Epithelial cell of esophagus (primary cell): ENCODE results near the gene LGALS9C.
"Not testable (repeated sequence)": the region's sequence is repeated elsewhere in the genome, so short reads cannot be mapped to it uniquely, and the experiment has no call there.

Source experiments
- DNase-seq: peaks from one replicate; pipeline ENCODE4 v3.0.0; 2010; ENCODE audit warnings: low read depth
- H3K4me3 ChIP-seq: 2 replicates; pipeline ENCODE4 v1.5.1; 2011; ENCODE audit warnings: mild to moderate bottlenecking, low read length, control low read depth
- TF ChIP-seq, protein P1 (sequence below): IDR thresholded peaks from 2 replicates; pipeline ENCODE4 v1.5.1; 2011; ENCODE audit warnings: low read depth, mild to moderate bottlenecking, low read length, control low read depth, inconsistent platforms; ENCODE audit not compliant: insufficient read depth; ENCODE audit errors: missing control alignments

Gene LGALS9C

DNA sequence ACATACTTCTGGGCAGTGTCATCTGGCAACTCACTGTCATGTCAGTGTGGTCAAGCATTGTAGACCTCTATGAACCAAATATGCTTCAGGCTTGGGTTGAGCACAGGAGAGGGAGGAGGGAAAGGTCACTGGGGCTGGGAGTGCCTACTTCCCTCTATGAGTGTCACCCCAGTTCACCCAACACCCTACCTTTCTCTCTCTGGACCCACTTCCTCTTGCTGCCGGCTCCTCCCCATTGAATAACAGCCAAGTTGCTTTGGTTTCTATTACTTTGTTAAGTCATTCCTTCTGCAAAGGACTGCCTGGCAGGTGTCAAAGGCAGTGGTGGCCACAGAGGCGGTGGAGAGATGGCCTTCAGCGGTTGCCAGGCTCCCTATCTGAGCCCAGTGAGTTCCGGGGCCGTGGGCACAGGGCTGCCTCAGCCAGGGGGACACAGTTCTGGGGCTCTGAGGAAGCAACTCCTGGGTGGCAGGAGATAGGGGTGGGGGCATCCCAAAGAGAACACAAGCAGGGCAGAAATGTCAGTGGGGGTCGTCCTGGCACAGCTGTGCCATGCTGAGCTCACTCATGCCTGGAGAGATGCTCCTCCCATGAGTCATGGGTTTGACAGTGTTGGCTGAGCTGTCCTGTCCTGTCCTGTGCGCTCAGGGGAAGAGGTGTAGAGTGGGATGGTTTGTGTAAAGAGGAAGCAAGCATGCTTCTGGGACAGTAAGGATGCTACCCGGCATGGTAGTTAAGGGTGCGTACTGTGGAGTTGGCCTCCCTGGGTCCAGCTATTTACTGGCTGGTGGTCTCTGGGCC is at the start of gene LGALS9C:
Gene LGALS9C, plus strand, starts transcription at position 282 of the 801 bp plus-strand sequence. Its CDS starts 66 bp downstream, at position 348.
- peak; percentile 68 for DNase-seq
- H3K4me3 ChIP-seq, result not testable (repeated sequence)

DNA sequence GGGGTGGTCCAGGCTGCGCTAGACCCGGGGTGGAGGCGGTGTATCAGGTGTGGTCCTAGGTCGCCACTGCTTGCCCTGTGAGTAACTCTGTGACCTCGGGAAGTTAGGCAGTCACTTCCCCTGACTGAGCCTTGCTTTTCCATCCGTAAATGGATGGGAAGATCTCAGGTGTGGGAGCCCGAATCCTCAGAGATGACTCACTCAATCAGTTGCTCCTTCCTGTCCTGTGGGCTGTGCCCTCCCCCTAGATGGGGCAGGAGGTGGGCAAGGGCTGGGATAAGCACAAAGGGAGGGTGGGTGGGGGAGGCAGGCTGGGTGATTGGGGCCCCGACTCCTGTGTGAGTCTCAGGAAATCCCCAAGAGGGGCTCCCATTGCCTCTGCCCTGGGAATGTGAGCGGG is 44.4 kb upstream of the LGALS9C start:
- not testable (repeated sequence) for DNase-seq

DNA sequence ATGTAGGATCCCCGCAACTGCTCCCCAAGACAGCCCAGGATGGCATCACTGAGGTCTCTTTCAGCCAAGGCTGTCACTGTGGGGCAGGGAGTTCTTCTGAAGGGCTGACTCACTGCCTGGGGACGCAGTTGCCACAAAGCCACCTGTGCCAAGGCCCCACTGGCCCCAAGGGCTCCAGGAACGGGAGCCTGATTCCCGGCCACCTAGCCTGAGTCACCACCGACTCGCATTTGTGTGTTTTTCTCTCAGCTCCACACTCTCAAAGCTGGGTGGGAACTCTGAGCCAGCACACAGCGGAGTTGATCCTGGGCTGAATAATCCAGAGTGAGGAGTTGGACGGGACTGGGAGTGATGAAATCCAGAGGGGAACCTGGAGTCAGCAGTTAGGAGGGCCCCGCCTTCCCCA is 37.1 kb upstream of the LGALS9C start:
- not testable (repeated sequence) for H3K4me3 ChIP-seq, DNase-seq

More for the DNA sequence above, 44.4 kb upstream of the LGALS9C start:
- H3K4me3 ChIP-seq, result not testable (repeated sequence)

DNA sequence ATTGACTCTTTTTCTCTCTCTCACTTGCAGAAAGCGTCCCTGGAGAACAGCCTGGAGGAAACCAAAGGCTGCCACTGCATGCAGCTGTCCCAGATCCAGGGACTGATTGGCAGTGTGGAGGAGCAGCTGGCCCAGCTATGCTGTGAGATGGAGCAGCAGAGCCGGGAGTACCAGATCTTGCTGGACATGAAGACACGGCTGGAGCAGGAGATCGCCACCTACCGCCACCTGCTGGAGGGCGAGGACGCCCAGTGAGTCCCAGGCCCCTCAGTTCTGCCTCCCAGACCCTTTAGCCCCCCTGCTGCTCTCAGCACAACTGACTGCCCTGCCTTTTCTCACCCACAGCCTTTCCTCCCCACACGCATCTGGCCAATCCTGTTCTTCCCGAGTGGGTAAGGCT is 34.5 kb upstream of the LGALS9C start:
- H3K4me3 ChIP-seq, DNase-seq: not testable (repeated sequence)
- TF ChIP-seq, protein P1, sequence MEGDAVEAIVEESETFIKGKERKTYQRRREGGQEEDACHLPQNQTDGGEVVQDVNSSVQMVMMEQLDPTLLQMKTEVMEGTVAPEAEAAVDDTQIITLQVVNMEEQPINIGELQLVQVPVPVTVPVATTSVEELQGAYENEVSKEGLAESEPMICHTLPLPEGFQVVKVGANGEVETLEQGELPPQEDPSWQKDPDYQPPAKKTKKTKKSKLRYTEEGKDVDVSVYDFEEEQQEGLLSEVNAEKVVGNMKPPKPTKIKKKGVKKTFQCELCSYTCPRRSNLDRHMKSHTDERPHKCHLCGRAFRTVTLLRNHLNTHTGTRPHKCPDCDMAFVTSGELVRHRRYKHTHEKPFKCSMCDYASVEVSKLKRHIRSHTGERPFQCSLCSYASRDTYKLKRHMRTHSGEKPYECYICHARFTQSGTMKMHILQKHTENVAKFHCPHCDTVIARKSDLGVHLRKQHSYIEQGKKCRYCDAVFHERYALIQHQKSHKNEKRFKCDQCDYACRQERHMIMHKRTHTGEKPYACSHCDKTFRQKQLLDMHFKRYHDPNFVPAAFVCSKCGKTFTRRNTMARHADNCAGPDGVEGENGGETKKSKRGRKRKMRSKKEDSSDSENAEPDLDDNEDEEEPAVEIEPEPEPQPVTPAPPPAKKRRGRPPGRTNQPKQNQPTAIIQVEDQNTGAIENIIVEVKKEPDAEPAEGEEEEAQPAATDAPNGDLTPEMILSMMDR, result peak; percentile 21

DNA sequence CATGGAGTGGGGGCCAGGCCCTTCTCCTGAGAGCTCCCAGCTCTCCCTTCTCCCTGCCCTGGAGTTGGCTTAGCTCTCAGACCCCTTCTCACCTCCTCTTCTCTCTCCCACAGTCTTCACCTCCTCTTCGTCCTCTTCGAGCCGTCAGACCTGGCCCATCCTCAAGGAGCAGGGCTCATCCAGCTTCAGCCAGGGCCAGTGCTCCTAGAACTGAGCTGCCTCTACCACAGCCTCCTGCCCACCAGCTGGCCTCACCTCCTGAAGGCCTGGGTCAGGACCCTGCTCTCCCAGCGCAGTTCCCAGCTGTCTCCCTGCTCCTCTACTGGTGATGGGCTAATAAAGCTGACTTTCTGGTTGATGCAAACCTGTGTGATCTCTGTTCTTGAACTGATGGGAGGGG is 34.1 kb upstream of the LGALS9C start:
- DNase-seq, H3K4me3 ChIP-seq: not testable (repeated sequence)

DNA sequence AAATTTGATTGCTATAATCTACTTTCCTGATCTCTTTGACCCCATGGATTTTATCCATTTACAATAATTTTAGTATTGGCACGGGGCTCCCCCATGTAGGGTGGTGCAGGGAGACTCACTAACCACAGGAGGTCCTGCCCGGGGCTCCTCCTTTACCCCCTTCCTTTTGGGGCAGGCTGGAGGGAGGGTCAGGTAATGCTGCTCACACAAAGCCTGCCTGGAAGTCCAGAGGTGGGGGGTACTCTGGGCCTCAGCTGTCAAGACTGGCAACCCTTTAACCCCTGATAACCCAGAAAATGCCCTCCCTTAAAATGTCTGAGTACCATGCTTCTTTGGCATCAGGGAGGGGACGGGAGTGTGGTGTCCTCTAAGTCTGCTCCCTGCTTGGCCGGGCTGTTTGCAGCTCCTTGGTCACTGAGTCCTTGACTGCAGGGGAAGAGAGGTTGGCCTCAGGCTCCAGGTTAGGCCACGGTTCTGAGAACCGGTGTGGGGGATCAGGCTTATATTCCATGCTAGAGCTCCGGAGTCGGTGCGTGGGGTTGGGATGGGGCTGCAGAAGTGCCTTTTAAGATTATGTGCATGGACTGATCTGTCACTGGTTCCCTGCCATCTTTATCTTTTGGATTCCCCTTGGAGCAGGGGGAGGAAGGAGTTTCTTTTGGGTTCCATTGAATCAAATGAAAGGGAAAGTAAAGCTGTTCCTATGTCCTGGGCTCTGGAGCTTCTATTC is 28.9 kb upstream of the LGALS9C start:
- not testable (repeated sequence) for DNase-seq

DNA sequence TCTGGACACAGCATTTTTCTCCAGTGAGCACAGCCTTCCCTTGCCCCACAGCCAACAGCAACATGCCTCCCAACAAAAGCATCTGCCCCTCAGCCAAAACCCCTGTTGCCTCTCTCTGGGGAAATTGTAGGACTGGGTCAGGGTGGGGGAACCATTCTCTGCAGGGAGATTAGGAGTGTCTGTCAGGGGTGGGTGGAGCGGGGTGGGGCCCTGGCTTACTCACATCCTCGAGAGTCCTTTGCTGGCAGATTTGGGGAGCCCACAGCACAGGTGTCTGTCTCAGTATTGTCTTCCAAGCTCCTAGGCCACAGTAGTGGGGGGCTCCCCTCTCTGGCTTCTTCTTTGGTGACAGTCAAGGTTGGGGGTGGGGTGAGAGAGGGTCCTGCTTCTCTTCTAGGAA is 28.3 kb upstream of the LGALS9C start:
- DNase-seq, H3K4me3 ChIP-seq: not testable (repeated sequence)

More for the DNA sequence above, 28.9 kb upstream of the LGALS9C start:
- not testable (repeated sequence) for H3K4me3 ChIP-seq

DNA sequence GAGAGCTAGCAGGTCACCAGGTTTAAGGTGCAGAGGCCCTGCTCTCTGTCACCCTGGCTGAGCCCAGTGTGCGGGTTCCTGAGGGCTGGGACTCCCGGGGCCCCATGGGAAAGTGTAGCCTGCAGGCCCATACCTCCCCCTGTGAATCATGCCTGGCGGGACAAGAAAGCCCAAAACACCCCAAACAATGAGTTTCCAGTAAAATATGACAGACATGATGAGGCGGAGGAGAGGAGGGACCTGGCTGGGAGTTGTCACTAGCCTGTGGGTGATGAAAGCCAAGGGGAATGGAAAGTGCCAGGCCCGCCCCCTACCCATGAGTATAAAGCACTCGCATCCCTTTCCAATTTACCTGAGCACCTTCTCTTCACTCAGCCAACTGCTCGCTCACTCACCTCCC is 26.8 kb upstream of the LGALS9C start:
- not testable (repeated sequence) for H3K4me3 ChIP-seq
- DNase-seq, result peak; percentile 54

DNA sequence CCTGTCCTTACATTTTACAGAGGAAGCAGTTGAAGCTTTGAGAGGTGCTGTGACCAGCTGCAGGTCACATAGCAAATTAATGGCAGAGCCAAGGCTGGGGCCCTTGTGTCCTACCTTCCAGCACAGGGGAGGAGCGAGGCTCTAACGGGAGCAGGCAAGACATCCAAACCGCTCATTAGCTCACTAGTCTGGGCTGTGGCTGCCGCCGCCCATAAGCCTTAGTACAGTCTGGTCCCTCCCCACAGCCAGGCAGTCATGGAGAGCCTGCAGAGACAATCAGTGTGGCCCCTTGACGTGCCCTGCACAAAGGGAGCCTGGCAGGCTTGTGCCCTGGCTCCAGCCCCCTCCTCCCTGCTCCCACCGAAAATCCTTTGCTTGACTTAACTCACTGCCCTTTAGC is 25.6 kb upstream of the LGALS9C start:
- DNase-seq, H3K4me3 ChIP-seq: not testable (repeated sequence)

DNA sequence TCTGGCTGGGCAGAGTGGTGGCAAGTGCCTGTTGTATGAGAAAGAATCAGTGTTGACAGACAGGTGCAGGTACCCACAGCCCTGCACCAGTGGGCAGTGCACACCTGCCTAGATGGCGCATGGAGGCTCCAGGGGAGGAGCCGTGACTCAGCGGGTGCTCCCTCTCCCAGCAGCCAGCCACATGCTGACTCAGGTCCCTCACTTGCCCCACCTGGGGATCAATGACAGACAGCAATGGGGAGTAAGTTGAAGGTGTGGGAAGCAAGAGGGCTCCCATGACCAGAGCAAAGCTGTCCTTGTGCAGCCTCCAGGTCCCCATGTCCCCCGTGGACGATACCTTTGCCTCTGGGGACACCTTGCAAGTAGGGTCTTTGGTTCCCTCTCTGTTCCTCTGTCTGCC is 24.6 kb upstream of the LGALS9C start:
- TF ChIP-seq, protein P1, result peak; percentile 15
- DNase-seq, result peak; percentile 77
- H3K4me3 ChIP-seq, result not testable (repeated sequence)

DNA sequence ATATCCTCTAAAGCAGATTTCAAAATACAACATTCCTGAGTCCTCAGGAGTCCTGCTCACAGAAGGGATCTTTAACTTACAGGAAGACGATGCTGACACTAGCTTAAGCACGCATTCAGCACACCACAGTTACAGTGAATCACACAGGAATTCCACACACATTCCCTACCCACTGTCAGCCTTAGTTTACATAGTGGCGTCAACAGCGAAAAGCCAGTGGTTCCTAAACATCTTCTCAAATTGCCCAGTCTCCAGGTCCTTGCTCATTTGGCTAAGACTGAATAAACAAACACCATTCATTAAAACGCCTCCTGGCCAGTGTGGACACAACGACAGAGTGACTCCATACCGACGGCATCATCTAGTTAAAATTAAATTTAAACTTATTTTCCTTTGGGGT is 17.6 kb upstream of the LGALS9C start:
- peak; percentile 39 for DNase-seq
- H3K4me3 ChIP-seq, result not testable (repeated sequence)

DNA sequence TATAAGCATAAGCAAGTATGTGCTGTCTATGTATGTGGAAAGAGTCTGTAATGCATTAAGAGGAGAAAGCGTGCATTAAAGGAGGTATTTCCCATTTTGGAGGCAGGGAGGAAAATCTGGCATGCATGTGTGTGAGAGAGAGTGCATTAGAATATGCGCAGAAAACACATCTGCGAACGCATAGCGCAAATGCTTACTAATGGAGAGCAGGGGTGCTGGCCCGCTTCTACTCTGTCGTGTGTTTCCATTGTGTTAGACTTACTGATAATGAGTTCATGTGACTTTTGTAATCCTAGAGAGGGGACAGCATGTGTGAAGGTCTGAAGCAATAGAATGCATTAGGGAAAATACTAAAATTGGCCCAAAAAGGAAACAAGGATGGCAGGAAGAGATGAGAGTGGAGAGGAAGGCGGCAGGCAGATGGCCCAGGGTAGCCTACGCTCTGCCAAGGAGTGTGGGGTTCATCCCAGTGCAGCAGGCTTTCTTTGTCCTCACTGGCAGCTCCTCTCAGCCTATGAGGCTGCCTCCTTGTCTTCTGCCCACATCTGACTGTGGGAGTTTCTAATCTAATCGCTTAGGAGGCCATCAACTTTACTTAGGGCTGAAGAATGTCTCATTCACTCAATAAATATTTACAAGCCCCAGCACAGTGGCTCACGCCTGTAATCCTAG is 12.6 kb upstream of the LGALS9C start:
- H3K4me3 ChIP-seq, DNase-seq: not testable (repeated sequence)

DNA sequence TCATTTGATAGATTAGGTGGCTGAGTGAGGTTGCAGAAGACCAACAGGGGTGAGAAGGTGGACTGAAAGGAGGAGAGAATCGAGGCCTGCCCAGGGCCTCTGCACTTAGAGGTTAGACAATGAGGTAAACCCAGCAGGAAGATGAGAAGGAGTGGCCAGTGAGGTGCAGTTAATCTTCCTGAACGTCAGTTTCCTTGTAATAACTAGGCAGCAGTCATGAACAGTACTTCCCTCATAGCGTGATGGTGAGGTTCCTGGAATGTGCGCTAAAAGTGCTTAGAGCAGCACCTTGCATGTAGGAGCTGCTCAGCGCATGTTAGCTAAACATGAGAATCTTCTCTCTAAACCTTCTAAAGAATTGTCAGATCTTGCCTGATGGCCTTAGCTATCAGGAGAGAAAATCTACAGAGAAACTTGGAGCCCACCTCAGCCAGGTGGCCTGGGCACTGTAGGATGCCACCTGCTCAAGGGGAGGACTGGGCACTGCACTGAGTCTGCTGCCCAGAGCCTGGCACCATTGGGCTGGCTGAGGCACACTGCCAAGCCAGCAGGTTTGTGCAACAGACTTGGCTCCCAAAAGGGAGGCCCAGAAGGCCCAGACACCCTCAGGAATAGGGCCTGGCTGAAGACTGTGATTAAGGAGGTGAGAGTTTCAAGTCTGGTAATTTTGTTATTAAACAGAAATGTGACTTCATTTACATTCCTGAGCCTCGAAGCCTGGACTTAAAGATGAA is 10.2 kb upstream of the LGALS9C start:
- DNase-seq, H3K4me3 ChIP-seq: not testable (repeated sequence)

DNA sequence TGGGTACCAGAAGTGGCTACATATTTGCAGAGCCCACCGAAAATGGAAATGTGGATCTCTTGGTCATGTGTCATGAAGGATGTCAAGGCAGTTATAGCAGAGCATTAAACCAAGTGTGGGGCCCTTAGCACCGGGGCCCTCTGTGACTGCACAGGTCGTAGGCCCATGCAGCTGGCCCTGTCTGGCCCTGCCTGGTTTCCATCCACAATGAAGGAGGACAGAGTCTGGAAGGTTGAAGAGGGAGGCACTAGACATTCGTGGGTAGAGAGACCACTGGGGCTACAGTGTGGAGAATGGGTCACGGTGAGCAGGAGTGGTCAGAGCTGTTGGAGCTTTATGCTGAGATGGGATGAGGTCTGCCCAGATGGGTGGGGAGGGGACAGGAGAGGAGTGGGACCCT is 9.6 kb upstream of the LGALS9C start:
- not testable (repeated sequence) for DNase-seq, H3K4me3 ChIP-seq

DNA sequence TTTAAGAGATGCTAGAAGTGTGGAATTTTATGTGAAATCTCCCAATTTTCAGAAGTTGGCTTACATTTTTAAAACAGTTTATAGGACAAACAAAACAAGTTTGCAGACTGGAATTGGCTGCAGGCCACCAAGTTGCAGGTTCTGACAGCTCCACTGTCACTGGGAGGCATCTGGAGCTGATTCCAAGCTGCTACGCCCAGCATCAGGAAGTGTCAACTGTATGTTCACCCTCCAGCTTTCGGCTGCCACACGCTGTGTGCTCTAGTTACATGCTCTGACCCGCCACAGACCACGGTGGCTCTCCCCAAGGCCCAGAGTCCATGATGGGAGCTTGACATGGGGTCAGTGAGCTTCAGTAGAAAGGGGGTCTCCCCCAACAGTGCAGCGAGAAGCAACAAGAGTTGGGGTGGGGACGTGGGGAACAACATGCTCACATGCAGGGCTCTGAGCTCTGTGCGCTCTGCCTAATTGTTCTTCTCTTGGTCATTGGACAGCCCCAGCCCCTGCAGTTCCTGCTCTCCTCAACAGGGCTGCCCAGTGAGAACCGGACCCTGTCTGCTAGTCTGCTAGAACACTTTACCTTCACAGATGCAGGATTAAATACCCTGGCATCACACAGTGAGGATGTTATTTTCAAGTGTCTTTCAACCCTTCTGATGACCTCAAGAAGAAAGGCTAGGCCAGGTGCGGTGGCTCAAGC is 8.0 kb upstream of the LGALS9C start:
- not testable (repeated sequence) for H3K4me3 ChIP-seq
- peak; percentile 13 for DNase-seq

DNA sequence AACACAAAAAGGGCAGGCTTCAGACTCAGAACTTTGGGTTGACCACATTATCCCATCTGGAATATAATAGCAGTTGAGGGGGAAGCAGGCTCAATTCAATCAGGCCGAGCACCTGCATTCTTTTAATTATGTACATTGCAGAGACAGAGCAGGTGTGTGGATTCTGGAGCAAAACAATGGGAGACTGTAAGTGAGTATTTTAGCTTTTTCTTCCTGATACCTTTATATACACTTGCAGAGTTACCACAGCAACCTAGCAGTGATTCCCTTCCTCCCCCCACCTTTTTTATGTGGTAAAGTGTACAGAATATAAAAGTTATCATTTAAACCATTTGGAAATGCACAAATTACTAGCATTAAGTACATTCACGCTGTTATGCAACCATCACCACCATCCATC is 6.8 kb upstream of the LGALS9C start:
- DNase-seq, H3K4me3 ChIP-seq: not testable (repeated sequence)
